Stimulated activated CD8-positive, alpha-beta memory T cell treated with anti-CD3 and anti-CD28 coated beads, Interleukin-2, amount 100 ng/mL, for 48 hours (primary cell): Measurements from ENCODE around the gene FBXL17.
"Not testable (repeated sequence)": the region's sequence is repeated elsewhere in the genome, so short reads cannot be mapped to it uniquely, and the experiment has no call there.

ENCODE experiments used
- DNase-seq, 2 donors: peaks; one replicate each; pipeline ENCODE4 v3.0.0-alpha.2; 2020; ENCODE audit warnings: low read depth in 2 of 2

FBXL17 gene

GRCh38 chr5:108164574-108164973 is 217.3 kb downstream of the FBXL17 start:
- no peak for DNase-seq

- DNase-seq: not testable (repeated sequence)
Measured at GRCh38 chr5:108152854-108153253, 229.0 kb downstream of the FBXL17 start.

- DNase-seq: no peak
Measured at GRCh38 chr5:108149369-108149768, 232.5 kb downstream of the FBXL17 start.

GRCh38 chr5:108148715-108149139 is 233.2 kb downstream of the FBXL17 start:
- no peak for DNase-seq

GRCh38 chr5:108146222-108146621 is 235.7 kb downstream of the FBXL17 start:
- no peak for DNase-seq

GRCh38 chr5:108145351-108145750 is 236.5 kb downstream of the FBXL17 start:
- no peak for DNase-seq

- no peak for DNase-seq
Measured at GRCh38 chr5:108144332-108144731, 237.6 kb downstream of the FBXL17 start.

GRCh38 chr5:108143581-108143980 is 238.3 kb downstream of the FBXL17 start:
- no peak for DNase-seq

- no peak for DNase-seq
Measured at GRCh38 chr5:108141676-108142075, 240.2 kb downstream of the FBXL17 start.

GRCh38 chr5:108136493-108136892 is 245.4 kb downstream of the FBXL17 start:
- DNase-seq: no peak

- no peak for DNase-seq
Measured at GRCh38 chr5:108129129-108129528, 252.8 kb downstream of the FBXL17 start.

GRCh38 chr5:108125771-108126511 is 256.0 kb downstream of the FBXL17 start:
- no peak for DNase-seq

- DNase-seq: no peak
Measured at GRCh38 chr5:108124596-108124995, 257.3 kb downstream of the FBXL17 start.

- no peak for DNase-seq
Measured at GRCh38 chr5:108122702-108123101, 259.2 kb downstream of the FBXL17 start.

- DNase-seq: no peak
Measured at GRCh38 chr5:108118813-108119514, 262.9 kb downstream of the FBXL17 start.

GRCh38 chr5:108115673-108116072 is 266.2 kb downstream of the FBXL17 start:
- DNase-seq: no peak

GRCh38 chr5:108113950-108114349 is 267.9 kb downstream of the FBXL17 start:
- no peak for DNase-seq

GRCh38 chr5:108111736-108112135 is 270.2 kb downstream of the FBXL17 start:
- no peak for DNase-seq

GRCh38 chr5:108109059-108109458 is 272.8 kb downstream of the FBXL17 start:
- DNase-seq: no peak

- DNase-seq: no peak
Measured at GRCh38 chr5:108104448-108104847, 277.4 kb downstream of the FBXL17 start.

- no peak for DNase-seq
Measured at GRCh38 chr5:108102463-108102862, 279.4 kb downstream of the FBXL17 start.

GRCh38 chr5:108101821-108102220 is 280.1 kb downstream of the FBXL17 start:
- DNase-seq: no peak

GRCh38 chr5:108101130-108101529 is 280.8 kb downstream of the FBXL17 start:
- DNase-seq: no peak
